LHCN-M2 (cell line): Measurements from ENCODE around the gene SIRT5. TPM values are rescaled to one million over a fixed set of nuclear protein-coding genes. Genes with fewer than 3 reads are reported as not detected.

Experiments
- DNase-seq: peaks from one replicate; pipeline ENCODE4 v3.0.0-alpha.2; 2012; ENCODE audit warnings: low read depth
- total RNA-seq: library from RNA; depleted of rRNA; stranded (reverse); fragments of >200 nt; gene quantifications from 2 replicates; pipeline ENCODE4 v1.2.3, GENCODE V29; 2014

Gene SIRT5
- total RNA-seq, 1 experiment from 2014 or later, result 4.9 TPM

- no peak for DNase-seq
These were observed 12.5 kb downstream of the SIRT5 start for GRCh38 chr6:13586603-13587542.

- DNase-seq, result no peak
These were observed 15.4 kb downstream of the SIRT5 start for GRCh38 chr6:13589801-13590200.

GRCh38 chr6:13590574-13591153, 16.3 kb downstream of the SIRT5 start:
- no peak for DNase-seq

- no peak for DNase-seq
These were observed 17.0 kb downstream of the SIRT5 start for GRCh38 chr6:13591205-13591921.

GRCh38 chr6:13593103-13593502, 18.7 kb downstream of the SIRT5 start:
- DNase-seq, result no peak

- DNase-seq, result no peak
These were observed 19.3 kb downstream of the SIRT5 start for GRCh38 chr6:13593720-13594119.

GRCh38 chr6:13597073-13597472, 22.7 kb downstream of the SIRT5 start:
- DNase-seq, result no peak

- no peak for DNase-seq
These were observed 25.6 kb downstream of the SIRT5 start for GRCh38 chr6:13600036-13600435.

- no peak for DNase-seq
These were observed 29.7 kb downstream of the SIRT5 start for GRCh38 chr6:13604135-13604534.

GRCh38 chr6:13604546-13605416, 30.4 kb downstream of the SIRT5 start:
- DNase-seq, result no peak

GRCh38 chr6:13605634-13606033, 31.2 kb downstream of the SIRT5 start:
- DNase-seq, result no peak

- DNase-seq, result no peak
These were observed 37.3 kb downstream of the SIRT5 start for GRCh38 chr6:13611715-13612114.

- no peak for DNase-seq
These were observed 38.7 kb downstream of the SIRT5 start for GRCh38 chr6:13613029-13613594.

- DNase-seq, result peak; percentile 61
These were observed 39.9 kb downstream of the SIRT5 start for GRCh38 chr6:13614126-13614925.

- peak; percentile 97 for DNase-seq
These were observed 40.8 kb downstream of the SIRT5 start, which contains the start of gene NOL7 for GRCh38 chr6:13614926-13615791. NOL7 (plus strand) TSS chr6:13615335; CDS start chr6:13615359, 24 bp downstream.

- peak; percentile 31 for DNase-seq
These were observed 41.4 kb downstream of the SIRT5 start for GRCh38 chr6:13615792-13616120.

- no peak for DNase-seq
These were observed 42.7 kb downstream of the SIRT5 start for GRCh38 chr6:13617066-13617465.

- peak; percentile 47 for DNase-seq
These were observed 50.5 kb downstream of the SIRT5 start for GRCh38 chr6:13624871-13625288.

- DNase-seq, result no peak
These were observed 55.2 kb downstream of the SIRT5 start for GRCh38 chr6:13629459-13630116.
